Inflammatory macrophage (primary cell): ENCODE data around the gene ZNF669.

Experiments
- DNase-seq, 2 donors: peaks; one replicate each; pipeline ENCODE4 v3.0.0-alpha.2; 2020 to 2022

The ZNF669 gene

DNA sequence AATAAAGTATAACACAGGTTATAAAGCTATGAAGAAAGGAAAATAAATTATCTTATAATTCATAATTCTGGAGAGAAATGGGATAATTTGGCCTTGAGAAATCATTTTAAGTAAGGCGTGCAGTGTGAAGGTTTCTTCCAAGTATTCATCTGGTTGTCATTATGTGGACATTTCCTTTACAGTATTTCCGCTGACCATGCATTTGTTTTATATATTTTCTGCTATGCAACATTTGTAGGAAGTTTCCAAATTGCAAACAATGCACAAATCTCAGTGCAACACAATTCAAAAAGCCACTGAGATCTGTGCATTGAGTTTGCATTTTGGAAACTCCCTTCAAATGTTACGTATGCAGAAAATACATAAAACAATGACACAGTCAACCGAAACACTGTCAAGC lies 43.4 kb downstream of the ZNF669 start:
- DNase-seq, result no peak

- no peak for DNase-seq
These were observed 48.1 kb downstream of the ZNF669 start for GRCh38 chr1:247056071-247056470.

- DNase-seq, result no peak
These were observed 49.2 kb downstream of the ZNF669 start for GRCh38 chr1:247054992-247055415.
